Right lobe of liver (tissue), 6 donors: ENCODE measurements around the gene CREBL2. TPM values are rescaled to one million over a fixed set of nuclear protein-coding genes. Genes with fewer than 3 reads are reported as not detected.

Source experiments
- ATAC-seq, 4 donors: fragments of 200-7000 bp; cut with Tn5 transposase; one replicate each; pipeline ENCODE4 v1.9.1; 2020; ENCODE audit warnings: mild to moderate bottlenecking in 4 of 4, moderate library complexity in 4 of 4
- DNase-seq, 3 donors: peaks; one replicate each; pipeline ENCODE4 v3.0.0-alpha.2; 2020
- H3K27ac ChIP-seq, 3 donors: fragments of 200-600 bp; one replicate each; pipeline ENCODE4 v1.8.0; 2022
- H3K27me3 ChIP-seq, 2 donors: fragments of 200-600 bp; one replicate each; pipeline ENCODE4 v1.8.0; 2022
- H3K36me3 ChIP-seq, 4 donors: fragments of 200-600 bp; sonication (generic) in 1 of 4; one replicate each; pipeline versions ENCODE4 v1.5.1 to v1.8.0; 2017 to 2022; ENCODE audit warnings: control low read depth in 1 of 4
- H3K4me1 ChIP-seq, 4 donors: fragments of 200-600 bp; sonication (generic) in 1 of 4; one replicate each; pipeline versions ENCODE4 v1.5.1 to v1.8.0; 2017 to 2022; ENCODE audit warnings: control low read depth in 1 of 4
- H3K4me3 ChIP-seq, 3 donors: fragments of 200-600 bp; one replicate each; pipeline ENCODE4 v1.8.0; 2022
- H3K9me3 ChIP-seq, 4 donors: fragments of 200-600 bp; sonication (generic) in 1 of 4; one replicate each; pipeline versions ENCODE4 v1.5.1 to v1.8.0; 2017 to 2022; ENCODE audit warnings: control low read depth in 1 of 4
- CTCF ChIP-seq, 4 donors: fragments of 200-600 bp in 3 of 4; fragments of 450-650 bp in 1 of 4; IDR thresholded peaks; one replicate each; pipeline versions ENCODE4 v1.5.1 to v1.8.0; 2016 to 2022; ENCODE audit warnings: antibody characterized with exemption in 4 of 4, mild to moderate bottlenecking in 2 of 4
- POLR2A ChIP-seq: fragments of 450-650 bp; IDR thresholded peaks from one replicate; pipeline ENCODE4 v1.6.1; 2017; ENCODE audit warnings: antibody characterized with exemption, mild to moderate bottlenecking
- WGBS: methylation state at CpG from one replicate; pipeline ENCODE4 v1.1.6; 2018; ENCODE audit warnings: low coverage, low lambda C conversion rate; ENCODE audit not compliant: insufficient coverage; ENCODE audit errors: missing lambda C conversion rate; 5-methylcytosine and 5-hydroxymethylcytosine counted together
- intact Hi-C, 2 donors: fragments of 100-400 bp; cut with DNase I; formaldehyde crosslinking; loops; one replicate each; pipeline versions ENCODE4 v1.11.2 to v1.14.1; 2022
- total RNA-seq, 6 experiments: library from RNA; depleted of rRNA in 2 of 6; stranded (reverse); fragments of >200 nt in 2 of 6; fragmentation: NEBNext Ultra II Directional in 3 of 6; extraction: Animal tissue kit (Norgen Biotek cat#: 25700) in 3 of 6; gene quantifications; one replicate each; pipeline versions ENCODE4 v1.1.0 to v1.2.4, GENCODE V29; 2016 to 2023
- donor health status: DM: no; HTN: yes; CAD: no.
- donor health status: DM: no; HTN: no; CAD: no.
- donor health status: DM: no; HTN: no; CAD: no.
- donor health status: DM: no; HTN: yes; CAD: no.
- donor health status: DM: no; HTN: yes; CAD: no.

The CREBL2 gene
- total RNA-seq, 6 experiments from 2014 or later = 24.3 to 28.5 (median 26.8) TPM

- 86% methylated on average over 11 of the region's 13 CpGs for WGBS
- no peaks in the 10 kb centered on the region for H3K27me3 ChIP-seq
- TF ChIP-seq CTCF (IDR thresholded peaks at IDR 0.05) = no peak
- TF ChIP-seq POLR2A = no peak
- intact Hi-C loops = no loop called here
- no peak overlapping the region for H3K27ac ChIP-seq
- H3K4me1 ChIP-seq = no peaks in the 10 kb centered on the region
- ATAC-seq (no peak), DNase-seq (no peak)
- no peaks in the 10 kb centered on the region for H3K36me3 ChIP-seq
- H3K9me3 ChIP-seq = no peaks in the 10 kb centered on the region
- no peak overlapping the region for H3K4me3 ChIP-seq
Observed at GRCh38 chr12:12665194-12665593, 53.5 kb downstream of the CREBL2 start.

- 85% methylated on average over 1 of the region's 1 CpG for WGBS
- ATAC-seq (no peak), DNase-seq (no peak)
- H3K36me3 ChIP-seq = no peaks in the 10 kb centered on the region
- H3K27me3 ChIP-seq = no peaks in the 10 kb centered on the region
- H3K9me3 ChIP-seq = no peaks in the 10 kb centered on the region
- no peak overlapping the region for H3K27ac ChIP-seq
- no peak for TF ChIP-seq POLR2A
- TF ChIP-seq CTCF (IDR thresholded peaks at IDR 0.05) = no peak
- intact Hi-C loops = no loop called here
- no peak overlapping the region for H3K4me3 ChIP-seq
- no peaks in the 10 kb centered on the region for H3K4me1 ChIP-seq
Observed at GRCh38 chr12:12668005-12668404, 56.3 kb downstream of the CREBL2 start.

- ATAC-seq (no peak), DNase-seq (no peak)
- WGBS = 95% methylated on average over 2 of the region's 2 CpGs
- Histone ChIP-seq H3K27ac (no peak overlapping the region), H3K27me3 (no peaks in the 10 kb centered on the region), H3K36me3 (no peaks in the 10 kb centered on the region), H3K4me3 (no peak overlapping the region), H3K4me1 (no peaks in the 10 kb centered on the region), H3K9me3 (no peaks in the 10 kb centered on the region)
- intact Hi-C loops = no loop called here
- TF ChIP-seq POLR2A (no peak), CTCF (IDR thresholded peaks at IDR 0.05) (no peak)
Observed at GRCh38 chr12:12669020-12669419, 57.3 kb downstream of the CREBL2 start.

GRCh38 chr12:12671850-12672660, 60.4 kb downstream of the CREBL2 start:
- WGBS = 75% methylated on average over 8 of the region's 8 CpGs
- H3K4me3 ChIP-seq = no peak overlapping the region
- H3K9me3 ChIP-seq = no peaks in the 10 kb centered on the region
- DNase-seq (no peak), ATAC-seq (no peak)
- TF ChIP-seq POLR2A (no peak), CTCF (IDR thresholded peaks at IDR 0.05) (no peak)
- H3K27ac ChIP-seq = no peak overlapping the region
- intact Hi-C loops = no loop called here
- no peaks in the 10 kb centered on the region for H3K36me3 ChIP-seq
- H3K27me3 ChIP-seq = no peaks in the 10 kb centered on the region
- H3K4me1 ChIP-seq = no peaks in the 10 kb centered on the region
